T47D (cell line): ENCODE measurements around the gene MMUT.
A peak's percentile ranks its signal among the peaks of the same experiment; 100 is the strongest.
"Not testable (repeated sequence)": the region's sequence is repeated elsewhere in the genome, so short reads cannot be mapped to it uniquely, and the experiment has no call there.

Experiments used
- DNase-seq, 2 experiments: peaks; one replicate each; pipeline versions ENCODE4 v3.0.0 to v3.0.0-alpha.2; 2011 to 2012; ENCODE audit warnings: low read depth in 1 of 2, low spot score in 1 of 2
- JUND ChIP-seq: IDR thresholded peaks from 2 replicates; pipeline ENCODE4 v1.6.1; 2012; ENCODE audit warnings: low read depth
- in situ Hi-C: cut with HindIII; loops from 2 replicates; pipeline ENCODE4 v1.10.0; 2016; ENCODE audit warnings: low sequenced_read_pairs, low pct_unique_long_range_greater_than_20kb

MMUT gene

GRCh38 chr6:49462927-49463611 lies at the start of gene MMUT, which contains the start of gene CENPQ:
Gene MMUT, minus strand, starts transcription at chr6:49463253. Its CDS starts 3,787 bp downstream, at chr6:49459466.
Gene CENPQ, plus strand, starts transcription at chr6:49463370. Its CDS starts 6,807 bp downstream, at chr6:49470177.
- in situ Hi-C loops, result no loop called here
- peak; percentile 85 to 97 for DNase-seq
- TF ChIP-seq JUND, result no peak

GRCh38 chr6:49509342-49509741 lies 46.3 kb upstream of the MMUT start:
- in situ Hi-C loops, result no loop called here
- DNase-seq, result no peak
- no peak for TF ChIP-seq JUND

GRCh38 chr6:49506569-49507111 lies 43.6 kb upstream of the MMUT start:
- no peak for TF ChIP-seq JUND
- no peak for DNase-seq
- in situ Hi-C loops, result no loop called here

GRCh38 chr6:49504666-49505065 lies 41.6 kb upstream of the MMUT start:
- in situ Hi-C loops, result no loop called here
- no peak for DNase-seq
- no peak for TF ChIP-seq JUND

- TF ChIP-seq JUND, result no peak
- in situ Hi-C loops, result no loop called here
- DNase-seq, result peak in 1 of 2 experiments; percentile 27
Measured at GRCh38 chr6:49499623-49500022, 36.6 kb upstream of the MMUT start, which contains the start of gene GLYATL3. Gene GLYATL3, plus strand, starts transcription at chr6:49499923. Its CDS starts 12,068 bp downstream, at chr6:49511991.

GRCh38 chr6:49499126-49499525 lies 36.1 kb upstream of the MMUT start:
- no peak for TF ChIP-seq JUND
- in situ Hi-C loops, result no loop called here
- peak in 1 of 2 experiments; percentile 86 for DNase-seq

GRCh38 chr6:49497304-49497703 lies 34.3 kb upstream of the MMUT start:
- in situ Hi-C loops, result no loop called here
- TF ChIP-seq JUND, result no peak
- DNase-seq, result peak in 1 of 2 experiments; percentile 77

- no peak for DNase-seq
- no peak for TF ChIP-seq JUND
- in situ Hi-C loops, result no loop called here
Measured at GRCh38 chr6:49490633-49491032, 27.6 kb upstream of the MMUT start.

GRCh38 chr6:49483380-49483779 lies 20.3 kb upstream of the MMUT start:
- in situ Hi-C loops, DNase-seq: not testable (repeated sequence)

GRCh38 chr6:49481846-49482245 lies 18.8 kb upstream of the MMUT start:
- in situ Hi-C loops, DNase-seq: not testable (repeated sequence)

- no peak for TF ChIP-seq JUND
- in situ Hi-C loops, result no loop called here
- DNase-seq, result no peak
Measured at GRCh38 chr6:49479308-49479970, 16.4 kb upstream of the MMUT start.

- in situ Hi-C loops, DNase-seq: not testable (repeated sequence)
Measured at GRCh38 chr6:49476564-49476963, 13.5 kb upstream of the MMUT start.

GRCh38 chr6:49468042-49468441 lies 5.0 kb upstream of the MMUT start:
- TF ChIP-seq JUND, result no peak
- no peak for DNase-seq
- in situ Hi-C loops, result no loop called here
